Gastrocnemius medialis (tissue), 4 donors: ENCODE measurements around the gene SULT1B1.

Experiments
- CTCF ChIP-seq, 5 experiments: fragments of 450-650 bp in 3 of 5; fragments of 200-600 bp in 2 of 5; sonication (generic) in 2 of 5; IDR thresholded peaks in 4 of 5; conservative IDR thresholded peaks in 1 of 5; 1 replicate in 4 of 5; 2 replicates in 1 of 5; pipeline ENCODE4 v1.5.1; 2016 to 2019; ENCODE audit warnings: antibody characterized with exemption in 5 of 5, mild to moderate bottlenecking in 3 of 5, moderate library complexity in 3 of 5
- POLR2A ChIP-seq, 2 donors: fragments of 450-650 bp; IDR thresholded peaks; one replicate each; pipeline ENCODE4 v1.6.1; 2017; ENCODE audit warnings: antibody characterized with exemption in 2 of 2, mild to moderate bottlenecking in 2 of 2, moderate library complexity in 2 of 2

GRCh38 chr4:69731847-69732246 lies 28.6 kb downstream of the SULT1B1 start:
- TF ChIP-seq POLR2A (IDR thresholded peaks at IDR 0.05) (no peak), CTCF (IDR thresholded peaks at IDR 0.05 in 4 of 5, conservative IDR thresholded peaks at IDR 0.05 in 1 of 5) (no peak)
